Measurements from ENCODE around the gene SCRN2. TPM values are rescaled to one million over a fixed set of nuclear protein-coding genes. Genes with fewer than 3 reads are reported as not detected.

Gene SCRN2
- total and polyA plus RNA-seq, 2 donors (not counting 3 experiments of a cell fraction or from before 2014, with no cell fraction given), result 31.7 to 48.9 TPM

DNA sequence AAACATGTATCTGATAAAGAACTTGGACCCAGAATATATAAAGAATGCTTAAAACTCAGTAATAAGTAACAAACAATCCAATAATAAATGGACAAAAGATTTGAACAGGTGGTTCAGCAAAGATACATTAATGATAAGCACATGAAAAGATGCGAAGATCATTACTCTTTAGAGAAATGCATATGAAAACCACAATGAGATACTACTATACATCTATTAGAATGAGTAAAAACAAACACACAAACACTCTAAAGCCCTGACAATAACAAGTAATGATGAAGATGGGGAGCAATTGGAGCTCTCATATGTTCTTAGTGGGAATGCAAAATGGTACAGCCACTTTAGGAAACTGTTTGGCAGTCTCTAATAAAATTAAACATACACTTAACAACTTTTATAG is 48.6 kb downstream of the SCRN2 start:
- FAIRE-seq (no peak), DNase-seq (ENCODE audit: low read depth, low spot score) (no peak)
- no peaks in the 10 kb centered on the region for H3K79me2 ChIP-seq (ENCODE audit: control insufficient read depth, insufficient read depth, low read length)
- H3K27ac ChIP-seq (ENCODE audit: insufficient read depth, low read depth, low read length), result no peak overlapping the region
- dilution Hi-C loops (cut with MboI; ENCODE audit: extremely low pct_ligation_motif_present, low sequenced_read_pairs) (no loop called here), intact Hi-C loops (cut with micrococcal nuclease) (no loop called here)
- H3K9me1 ChIP-seq (replicated peaks; ENCODE audit: control insufficient read depth, extremely low read depth, insufficient read depth, low read length), result no peaks in the 10 kb centered on the region
- no peaks in the 10 kb centered on the region for H4K20me1 ChIP-seq (replicated peaks; ENCODE audit: control insufficient read depth, extremely low read depth, insufficient read depth, low read length)
- TF ChIP-seq, protein P1, sequence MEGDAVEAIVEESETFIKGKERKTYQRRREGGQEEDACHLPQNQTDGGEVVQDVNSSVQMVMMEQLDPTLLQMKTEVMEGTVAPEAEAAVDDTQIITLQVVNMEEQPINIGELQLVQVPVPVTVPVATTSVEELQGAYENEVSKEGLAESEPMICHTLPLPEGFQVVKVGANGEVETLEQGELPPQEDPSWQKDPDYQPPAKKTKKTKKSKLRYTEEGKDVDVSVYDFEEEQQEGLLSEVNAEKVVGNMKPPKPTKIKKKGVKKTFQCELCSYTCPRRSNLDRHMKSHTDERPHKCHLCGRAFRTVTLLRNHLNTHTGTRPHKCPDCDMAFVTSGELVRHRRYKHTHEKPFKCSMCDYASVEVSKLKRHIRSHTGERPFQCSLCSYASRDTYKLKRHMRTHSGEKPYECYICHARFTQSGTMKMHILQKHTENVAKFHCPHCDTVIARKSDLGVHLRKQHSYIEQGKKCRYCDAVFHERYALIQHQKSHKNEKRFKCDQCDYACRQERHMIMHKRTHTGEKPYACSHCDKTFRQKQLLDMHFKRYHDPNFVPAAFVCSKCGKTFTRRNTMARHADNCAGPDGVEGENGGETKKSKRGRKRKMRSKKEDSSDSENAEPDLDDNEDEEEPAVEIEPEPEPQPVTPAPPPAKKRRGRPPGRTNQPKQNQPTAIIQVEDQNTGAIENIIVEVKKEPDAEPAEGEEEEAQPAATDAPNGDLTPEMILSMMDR (IDR thresholded peaks at IDR 0.05; ENCODE audit: extremely low read depth in 1 of 2, insufficient read depth in 1 of 2, low read depth in 1 of 2, low read length in 2 of 2), result no peak
- TF ChIP-seq JUN (IDR thresholded peaks at IDR 0.05; ENCODE audit: borderline replicate concordance, insufficient read depth, insufficient read length, low read depth), result no peak
- TF ChIP-seq GATA2 (IDR thresholded peaks at IDR 0.05; ENCODE audit: insufficient read depth, insufficient read length, low read depth, low read length), result no peak
- TF ChIP-seq, protein P2, sequence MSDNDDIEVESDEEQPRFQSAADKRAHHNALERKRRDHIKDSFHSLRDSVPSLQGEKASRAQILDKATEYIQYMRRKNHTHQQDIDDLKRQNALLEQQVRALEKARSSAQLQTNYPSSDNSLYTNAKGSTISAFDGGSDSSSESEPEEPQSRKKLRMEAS (IDR thresholded peaks at IDR 0.05; ENCODE audit: insufficient read depth, insufficient read length), result no peak
- TF ChIP-seq POLR2AphosphoS5 (IDR thresholded peaks at IDR 0.05; ENCODE audit: insufficient read depth, low read depth, low read length), result no peak
- H2AFZ ChIP-seq (ENCODE audit: low read depth, low read length), result no peak overlapping the region
- no peak overlapping the region for H3K4me2 ChIP-seq (ENCODE audit: insufficient read depth, low read length)
- POLR2A ChIA-PET, result no interaction called here
- H3K36me3 ChIP-seq (ENCODE audit: control insufficient read depth in 2 of 2, extremely low read depth in 1 of 2, insufficient read depth in 2 of 2, low read length in 2 of 2), result no peaks in the 10 kb centered on the region
- H3K4me1 ChIP-seq (ENCODE audit: control insufficient read depth, extremely low read depth, insufficient read depth, low read length), result peaks cover 5% of the 10 kb centered on the region
- H3K9ac ChIP-seq (replicated peaks; ENCODE audit: extremely low read depth, insufficient read depth, low read length), result no peak overlapping the region
- BruUV-seq (replicated peaks), result no TSS peak
- no peaks in the 10 kb centered on the region for H3K9me3 ChIP-seq (replicated peaks; ENCODE audit: control insufficient read depth, insufficient read depth, low read length)
- peaks cover 26 to 60% of the 10 kb centered on the region in 2 experiments for H3K27me3 ChIP-seq (ENCODE audit: control insufficient read depth in 2 of 2, insufficient read depth in 2 of 2, low read length in 2 of 2)
- CTCF ChIA-PET, result interaction anchor here (0.7 kb wide), 1 partner anchor 14 kb away, joined by 3 read pairs; no protein-coding TSS in a partner anchor
- no peak overlapping the region for H3K4me3 ChIP-seq (replicated peaks in 1 of 3; ENCODE audit: insufficient read depth in 1 of 3, low read depth in 1 of 3, low read length in 3 of 3)

DNA sequence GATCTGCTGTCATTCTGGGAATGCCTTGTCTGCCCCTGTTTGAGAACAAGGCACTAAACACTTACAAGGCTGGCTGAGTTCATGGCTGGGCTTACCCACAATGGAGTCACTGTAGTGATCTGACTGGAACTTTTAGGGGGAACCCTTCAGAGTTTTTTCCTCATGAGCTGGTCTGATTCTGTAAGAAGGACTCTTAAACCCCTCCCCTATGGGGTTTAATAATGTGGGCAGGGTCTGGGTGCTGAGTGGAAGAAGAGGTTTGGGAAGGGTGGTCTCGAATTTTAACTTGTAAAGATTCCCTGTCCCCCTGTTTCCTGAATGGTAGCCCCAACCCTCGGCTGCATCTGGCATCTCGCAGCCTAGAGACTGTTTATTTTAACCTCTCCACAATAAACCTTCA is 50.0 kb downstream of the SCRN2 start:
- ChIA-PET CTCF (no interaction called here), POLR2A (no interaction called here)
- DNase-seq (ENCODE audit: low read depth, low spot score) (no peak), FAIRE-seq (no peak)
- peaks cover 26 to 61% of the 10 kb centered on the region in 2 experiments for H3K27me3 ChIP-seq (ENCODE audit: control insufficient read depth in 2 of 2, insufficient read depth in 2 of 2, low read length in 2 of 2)
- intact Hi-C loops (cut with micrococcal nuclease), result no loop called here
- H3K9me3 ChIP-seq (replicated peaks; ENCODE audit: control insufficient read depth, insufficient read depth, low read length), result no peaks in the 10 kb centered on the region
- no peaks in the 10 kb centered on the region for H3K9me1 ChIP-seq (replicated peaks; ENCODE audit: control insufficient read depth, extremely low read depth, insufficient read depth, low read length)
- H3K9ac ChIP-seq (replicated peaks; ENCODE audit: extremely low read depth, insufficient read depth, low read length), result no peak overlapping the region
- no peaks in the 10 kb centered on the region for H3K36me3 ChIP-seq (ENCODE audit: control insufficient read depth in 2 of 2, extremely low read depth in 1 of 2, insufficient read depth in 2 of 2, low read length in 2 of 2)
- dilution Hi-C loops (cut with MboI; ENCODE audit: extremely low pct_ligation_motif_present, low sequenced_read_pairs), result no loop called here
- H3K4me2 ChIP-seq (ENCODE audit: insufficient read depth, low read length), result no peak overlapping the region
- TF ChIP-seq POLR2A (IDR thresholded peaks at IDR 0.05; ENCODE audit: low read depth, low read length), result no peak
- TF ChIP-seq, protein P1 (IDR thresholded peaks at IDR 0.05; ENCODE audit: extremely low read depth in 1 of 2, insufficient read depth in 1 of 2, low read depth in 1 of 2, low read length in 2 of 2), result no peak
- TF ChIP-seq FOS (IDR thresholded peaks at IDR 0.05; ENCODE audit: borderline replicate concordance, insufficient read depth, low read length), result no peak
- TF ChIP-seq JUN (IDR thresholded peaks at IDR 0.05; ENCODE audit: borderline replicate concordance, insufficient read depth, insufficient read length, low read depth), result no peak
- TF ChIP-seq POLR2AphosphoS5 (IDR thresholded peaks at IDR 0.05; ENCODE audit: insufficient read depth, low read depth, low read length), result no peak
- TF ChIP-seq GATA2 (IDR thresholded peaks at IDR 0.05; ENCODE audit: insufficient read depth, insufficient read length, low read depth, low read length), result no peak
- no peak for TF ChIP-seq EZH2 (IDR thresholded peaks at IDR 0.05; ENCODE audit: borderline replicate concordance, low read depth, low read length, severe bottlenecking)
- no peak for TF ChIP-seq MYC (IDR thresholded peaks at IDR 0.05; ENCODE audit: low read depth, low read length)
- TF ChIP-seq, protein P2 (IDR thresholded peaks at IDR 0.05; ENCODE audit: insufficient read depth, insufficient read length), result no peak
- H4K20me1 ChIP-seq (replicated peaks; ENCODE audit: control insufficient read depth, extremely low read depth, insufficient read depth, low read length), result no peaks in the 10 kb centered on the region
- H2AFZ ChIP-seq (ENCODE audit: low read depth, low read length), result no peak overlapping the region
- no peaks in the 10 kb centered on the region for H3K79me2 ChIP-seq (ENCODE audit: control insufficient read depth, insufficient read depth, low read length)
- H3K4me1 ChIP-seq (ENCODE audit: control insufficient read depth, extremely low read depth, insufficient read depth, low read length), result peaks cover 5% of the 10 kb centered on the region
- H3K27ac ChIP-seq (ENCODE audit: insufficient read depth, low read depth, low read length), result no peak overlapping the region
- H3K4me3 ChIP-seq (replicated peaks in 1 of 3; ENCODE audit: insufficient read depth in 1 of 3, low read depth in 1 of 3, low read length in 3 of 3), result no peak overlapping the region
- no TSS peak for BruUV-seq (replicated peaks)

Data from endothelial cell of umbilical vein (primary cell).